CD4-positive, alpha-beta T cell treated with Interleukin-17A for 1 hour (primary cell): Measurements from ENCODE around the gene TNC.
"Not testable (repeated sequence)": the region's sequence is repeated elsewhere in the genome, so short reads cannot be mapped to it uniquely, and the experiment has no call there.

Source experiments
- DNase-seq: peaks from one replicate; pipeline ENCODE4 v3.0.0-alpha.2; 2020

The TNC gene

DNA sequence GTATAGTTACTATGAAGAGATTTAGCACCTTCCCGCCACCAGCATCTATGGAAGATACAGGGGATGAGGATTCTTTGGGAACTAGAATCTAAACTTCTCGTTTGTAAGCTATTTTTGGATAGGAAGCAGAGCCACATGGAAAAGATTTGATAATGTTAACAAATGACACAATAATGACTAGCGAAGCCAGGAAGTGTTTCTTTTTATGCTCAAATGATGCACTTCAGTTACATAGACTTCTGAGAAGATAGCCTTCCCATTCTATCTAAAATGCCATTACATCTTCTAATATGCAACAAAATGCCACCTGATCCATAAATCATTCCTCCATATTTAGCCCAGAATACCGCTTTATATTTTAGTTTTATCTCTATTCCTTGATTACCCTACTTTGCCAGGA lies 17.0 kb upstream of the TNC start:
- DNase-seq, result no peak

DNA sequence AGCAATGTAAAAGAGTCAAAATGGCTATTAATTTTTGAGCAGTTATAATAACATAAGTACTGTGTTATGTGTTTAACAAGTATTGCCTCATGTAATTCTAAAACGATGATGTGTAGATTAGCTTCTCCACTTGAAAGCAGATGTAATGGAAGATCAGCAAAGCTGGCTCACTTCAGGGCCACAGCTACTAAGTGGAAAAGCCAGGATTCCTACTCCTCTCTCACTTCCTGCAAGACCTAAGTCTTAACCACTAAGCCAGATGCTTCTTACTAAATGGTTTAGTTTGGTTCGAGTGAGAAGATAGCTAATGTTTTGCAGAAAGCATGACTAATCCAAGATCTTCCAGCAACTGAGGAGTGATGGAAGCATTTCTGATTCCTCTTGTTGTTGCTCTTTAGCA lies 15.7 kb upstream of the TNC start:
- DNase-seq, result no peak

DNA sequence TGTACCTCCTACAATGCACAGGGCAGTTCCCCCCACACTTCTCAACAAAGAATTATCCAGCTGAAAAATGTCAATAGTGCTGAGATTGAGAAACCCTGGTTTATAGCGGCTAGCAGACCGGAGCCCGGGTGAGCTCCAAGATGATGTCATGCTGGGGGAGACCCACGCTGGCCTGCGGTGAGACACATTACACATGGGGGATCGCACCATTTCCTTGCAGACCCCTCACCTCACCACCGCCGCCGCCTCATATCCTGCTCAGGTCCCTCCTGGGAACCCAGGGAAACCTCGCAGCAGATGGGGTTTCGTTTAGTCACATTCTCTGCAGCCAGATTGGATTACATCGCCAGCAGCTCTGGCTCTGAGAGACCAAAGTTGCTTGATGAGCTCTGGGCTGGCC lies 14.7 kb upstream of the TNC start:
- DNase-seq, result no peak

DNA sequence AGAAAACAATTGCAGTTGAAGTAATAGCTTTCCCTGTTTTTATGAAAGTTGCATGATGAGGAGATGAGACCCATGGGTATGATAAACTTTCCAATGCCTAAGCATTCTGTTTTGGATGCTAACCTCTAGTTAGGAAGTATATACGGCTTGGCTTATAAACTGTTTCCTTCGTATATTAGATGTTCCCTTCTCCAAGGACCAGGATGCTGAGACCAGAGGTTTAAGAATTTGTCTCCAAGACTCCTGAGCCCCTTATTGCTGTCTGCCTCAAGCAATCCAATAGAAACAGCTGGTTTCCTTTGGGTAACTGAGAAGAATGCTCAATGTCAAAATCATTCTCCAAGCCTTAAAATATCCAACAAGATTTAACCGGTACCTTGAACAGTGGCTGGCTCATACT lies 12.2 kb upstream of the TNC start:
- no peak for DNase-seq

DNA sequence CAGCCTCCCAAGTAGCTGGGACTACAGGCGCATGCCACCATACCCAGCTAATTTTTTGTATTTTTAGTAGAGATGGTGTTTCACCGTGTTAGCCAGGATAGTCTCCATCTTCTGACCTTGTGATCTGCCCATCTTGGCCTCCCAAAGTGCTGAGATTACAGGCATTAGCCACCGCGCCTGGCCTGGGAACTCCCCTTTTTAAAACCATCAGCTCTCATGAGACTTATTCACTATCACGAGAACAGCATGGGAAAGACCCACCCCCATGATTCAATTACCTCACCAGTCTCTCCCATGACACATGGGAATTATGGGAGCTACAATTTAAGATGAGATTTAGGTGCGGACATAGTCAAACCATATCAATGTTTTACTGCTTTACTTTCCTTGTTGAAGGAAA lies 10.8 kb upstream of the TNC start:
- DNase-seq, result not testable (repeated sequence)

DNA sequence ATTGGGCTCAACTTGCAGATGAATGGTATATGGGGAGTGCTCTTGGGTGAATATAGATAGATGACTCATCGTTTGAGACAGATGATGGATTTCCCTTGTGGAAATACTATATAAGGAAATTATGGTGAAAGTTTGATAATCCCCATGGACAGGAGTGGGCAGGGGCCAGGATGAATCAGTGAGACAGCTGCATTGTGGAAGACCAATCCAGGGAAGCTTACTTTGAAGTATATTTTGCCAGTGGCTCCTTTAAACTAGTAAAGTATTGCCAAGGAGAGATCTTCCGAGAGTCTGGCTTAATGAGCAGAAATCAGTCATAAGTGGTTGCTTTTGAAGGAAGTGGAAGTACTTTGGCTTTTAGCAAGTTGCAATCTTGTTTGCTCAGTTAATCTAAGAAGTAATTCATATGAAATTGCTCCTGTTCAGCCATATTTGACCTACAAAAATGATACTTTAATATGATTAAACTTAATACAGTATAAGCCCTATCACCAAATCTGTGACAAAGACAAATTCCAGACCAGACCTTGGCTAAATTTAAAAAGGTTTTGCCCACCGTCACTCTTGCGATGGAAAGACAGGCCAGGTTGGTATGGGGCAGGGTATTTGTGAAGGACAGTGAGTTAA lies 9.3 kb upstream of the TNC start:
- DNase-seq, result no peak

DNA sequence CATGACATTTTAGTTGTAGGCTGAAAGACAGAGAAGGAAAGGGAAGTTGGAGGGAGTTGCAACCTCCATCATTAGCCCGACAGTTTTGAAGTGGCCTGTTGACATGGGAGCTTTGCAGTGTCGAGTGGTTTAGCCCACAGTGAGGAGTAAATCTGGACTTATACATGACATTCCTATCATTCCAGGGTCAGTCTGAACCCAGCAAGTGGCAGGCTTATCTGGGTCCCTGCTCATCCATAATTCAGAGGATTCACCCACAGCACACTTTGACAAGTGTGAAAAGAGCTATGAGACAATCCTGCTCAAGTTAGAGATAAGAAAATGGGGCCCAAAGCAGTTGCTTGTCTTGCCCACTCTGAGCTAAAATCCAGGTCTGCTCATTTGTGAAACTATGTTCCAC lies 8.4 kb upstream of the TNC start:
- no peak for DNase-seq

DNA sequence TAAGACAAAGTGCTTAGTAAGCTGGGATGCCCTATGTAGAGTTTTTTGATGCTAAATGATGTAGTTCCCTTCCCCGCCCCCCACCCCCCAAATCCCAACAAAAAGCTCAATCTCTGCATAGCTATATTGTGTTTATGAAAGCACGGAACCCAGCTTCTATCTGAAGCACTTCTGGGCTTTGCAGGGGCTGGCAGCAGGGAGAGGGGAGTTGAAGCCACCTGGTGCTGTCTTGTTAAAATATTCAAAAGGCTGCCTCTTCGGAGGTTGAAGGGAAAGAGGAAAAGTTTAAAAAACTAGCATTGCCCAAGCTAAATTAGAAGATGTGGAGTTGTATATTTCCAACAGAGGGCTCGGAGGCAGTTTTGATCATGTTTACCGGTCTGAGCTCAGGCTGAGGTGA lies 5.0 kb upstream of the TNC start:
- no peak for DNase-seq

DNA sequence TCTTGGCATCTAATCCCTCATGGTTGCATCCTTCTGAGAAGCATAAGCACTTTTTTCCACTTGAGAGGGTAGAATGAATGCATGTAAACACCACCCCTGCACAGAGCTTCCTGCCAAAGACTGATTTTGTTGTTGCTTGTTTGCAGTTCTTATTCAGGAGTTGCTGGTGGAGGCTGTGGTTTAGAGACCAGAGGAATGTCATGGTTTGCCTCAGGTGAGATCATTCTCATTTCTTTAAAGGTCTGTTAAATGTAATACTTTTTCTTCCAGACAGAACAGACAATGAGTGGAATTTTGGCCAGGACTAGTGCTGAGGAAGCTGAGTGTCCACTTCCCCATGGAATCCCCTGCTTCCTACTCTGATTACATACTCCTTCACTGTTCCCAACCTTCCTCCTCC lies 3.2 kb upstream of the TNC start:
- no peak for DNase-seq

DNA sequence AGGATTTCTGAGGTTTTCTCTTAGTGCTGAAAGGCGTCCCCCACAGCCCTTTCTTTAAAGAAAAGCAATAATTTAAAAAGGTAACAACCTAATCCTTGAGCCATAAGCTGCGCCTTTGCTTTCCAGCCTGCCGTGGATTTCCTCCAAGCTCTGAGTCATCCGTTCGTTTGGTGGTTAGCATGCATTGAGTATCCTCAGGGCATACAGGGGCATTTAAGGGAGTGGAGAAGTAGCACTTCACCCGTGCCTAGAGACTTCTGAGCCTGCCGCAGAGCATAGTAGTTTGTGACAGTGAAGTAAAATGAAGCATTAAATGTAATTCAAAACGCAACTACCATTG lies 892 bp upstream of the TNC start:
- DNase-seq, result no peak

DNA sequence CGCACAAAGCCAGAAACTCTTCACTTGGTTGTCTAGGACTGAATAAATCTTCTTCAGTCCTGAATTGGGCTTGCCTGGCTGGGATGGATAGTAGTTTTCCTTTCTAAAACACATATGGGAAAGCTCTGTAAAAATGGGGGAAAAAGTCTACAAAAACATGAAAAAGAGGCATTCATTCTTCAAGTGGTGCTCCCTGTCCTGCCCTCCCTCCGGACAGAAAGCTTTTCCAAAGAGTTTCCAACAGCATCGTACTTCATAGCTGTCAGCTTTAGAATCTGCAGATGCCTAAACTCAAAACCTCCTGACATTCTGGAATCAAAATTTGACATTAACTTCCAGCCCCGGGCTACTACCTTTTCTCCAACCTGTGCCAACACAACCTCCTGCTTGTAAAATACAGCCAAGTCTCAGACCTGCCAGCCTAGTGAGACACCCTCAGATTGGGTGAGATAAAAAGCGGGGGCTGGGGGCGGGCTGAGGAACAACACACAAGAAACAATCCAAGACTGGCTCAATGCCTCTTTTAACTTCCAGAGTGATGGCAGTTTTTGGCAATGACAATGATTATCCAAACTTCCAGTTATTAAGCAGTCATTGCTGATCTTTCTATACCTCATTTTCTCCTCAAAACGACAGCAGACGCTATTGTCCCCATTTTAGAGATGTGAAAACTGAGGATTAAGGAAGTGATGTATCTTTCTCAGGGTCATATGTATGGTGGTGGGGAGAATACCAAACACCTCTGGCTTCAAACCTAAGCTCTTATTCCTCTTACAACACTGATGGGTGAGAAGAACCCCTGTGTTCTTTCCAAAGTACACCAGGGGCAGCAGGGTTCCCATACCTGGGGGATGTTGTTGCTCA lies 1.3 kb downstream of the TNC start:
- DNase-seq, result no peak

DNA sequence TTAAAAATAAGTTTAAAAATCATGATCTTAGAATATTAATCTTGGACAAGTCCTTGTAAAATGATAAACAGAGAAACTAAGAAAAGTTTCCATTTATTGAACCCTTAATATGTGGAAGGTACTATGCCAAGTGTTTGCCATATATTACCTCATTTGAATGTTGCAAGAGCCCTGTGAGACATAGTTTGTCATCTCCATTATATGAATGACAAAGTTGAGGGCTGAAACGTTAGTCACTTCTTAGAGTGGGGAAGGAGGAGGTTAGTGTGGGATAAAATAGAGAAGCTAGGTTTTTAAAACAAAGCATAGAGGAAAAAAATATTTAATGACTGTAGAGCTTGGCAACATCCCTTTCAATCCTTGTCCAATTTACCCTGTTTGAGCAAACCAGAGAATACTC lies 2.0 kb downstream of the TNC start:
- no peak for DNase-seq

DNA sequence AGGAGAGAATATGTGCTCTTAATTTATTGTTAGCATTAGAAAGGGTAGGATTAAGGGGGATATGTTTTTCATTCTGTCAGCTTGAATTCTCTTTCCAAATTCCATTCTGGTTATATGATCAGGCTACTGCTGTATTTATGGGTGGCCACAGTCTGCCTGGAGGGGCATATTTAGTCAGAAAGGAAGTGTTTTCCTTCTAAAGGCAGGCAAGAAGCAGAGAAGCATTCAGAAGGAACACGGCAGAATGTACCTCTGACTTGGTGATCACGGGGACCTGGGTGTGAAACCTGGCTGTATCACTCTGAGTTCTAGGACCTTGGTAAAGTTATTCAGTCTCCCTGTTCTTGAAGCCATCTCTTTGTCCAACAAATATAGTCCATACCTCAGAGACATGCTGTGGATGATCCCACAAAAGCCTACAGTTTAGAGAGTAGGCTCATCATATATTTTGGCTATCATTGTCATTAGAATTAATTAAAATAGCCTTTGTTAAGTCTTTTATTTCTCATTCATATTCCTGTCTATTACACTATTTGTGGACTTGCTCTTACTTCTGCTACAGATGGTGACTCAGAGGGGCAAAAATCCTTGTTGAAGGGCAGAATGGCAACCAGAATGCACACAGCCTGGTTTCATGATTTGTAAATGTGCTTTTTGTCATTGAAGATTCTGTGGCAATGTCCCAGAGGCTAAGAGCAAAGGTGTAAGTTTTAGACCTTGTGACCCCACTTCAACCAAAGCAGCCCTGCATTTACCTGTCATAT lies 2.7 kb downstream of the TNC start:
- no peak for DNase-seq

DNA sequence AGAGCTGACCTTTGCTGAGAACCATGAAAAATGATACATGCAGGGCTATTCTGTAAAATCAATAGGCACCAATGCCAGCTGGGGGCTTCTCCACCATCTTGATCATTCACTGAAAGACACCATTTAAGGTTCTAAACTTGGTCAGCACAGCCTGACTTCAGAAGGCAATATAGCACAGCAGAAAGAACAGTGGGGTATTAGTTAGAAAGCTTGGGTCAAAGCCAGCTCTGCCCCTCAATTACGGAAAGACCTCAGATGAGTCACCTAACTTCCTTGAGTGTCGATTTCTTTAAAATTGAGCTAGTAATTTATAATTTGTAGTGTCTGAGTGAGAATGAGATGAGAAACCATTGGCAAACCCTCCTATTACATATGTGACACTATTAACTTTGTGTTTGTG lies 3.4 kb downstream of the TNC start:
- no peak for DNase-seq

DNA sequence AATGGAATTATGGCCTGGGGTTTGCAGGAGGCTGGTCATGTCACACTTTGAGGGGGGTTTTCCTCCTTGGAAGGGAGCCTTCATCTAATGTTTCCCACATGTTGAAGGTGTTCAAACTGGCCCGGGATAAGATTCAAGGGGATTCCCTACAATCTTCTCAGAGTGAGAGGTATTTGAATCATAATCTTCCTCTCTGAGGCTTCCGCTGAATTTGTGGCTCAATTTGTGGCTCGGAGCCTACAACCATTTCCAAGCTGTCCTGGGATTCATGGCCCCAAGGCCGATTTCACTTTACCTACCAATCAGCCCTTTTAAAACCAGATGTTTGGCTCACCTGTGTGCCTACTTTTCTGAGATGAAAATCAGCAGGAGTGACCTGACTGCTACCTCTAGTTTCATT lies 3.9 kb downstream of the TNC start:
- no peak for DNase-seq

DNA sequence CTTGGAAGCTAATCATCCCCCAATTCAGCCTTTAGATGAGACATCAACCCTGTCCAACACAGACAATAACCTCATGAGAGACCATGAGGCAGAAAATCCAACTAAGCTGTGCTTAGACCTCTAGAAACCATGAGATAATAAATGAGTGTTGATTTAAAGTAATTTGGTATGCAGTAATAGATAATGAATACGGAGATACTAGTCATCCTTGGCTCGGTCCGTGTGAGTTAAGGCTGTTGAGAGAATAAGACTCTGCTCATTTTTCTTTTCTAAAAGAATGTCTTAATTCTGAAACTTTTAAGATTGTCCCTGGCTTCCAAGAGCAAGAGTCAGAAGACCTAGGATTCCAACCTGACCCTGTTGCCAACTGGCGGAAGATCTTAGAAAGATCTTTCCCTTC lies 6.1 kb downstream of the TNC start:
- DNase-seq, result no peak

DNA sequence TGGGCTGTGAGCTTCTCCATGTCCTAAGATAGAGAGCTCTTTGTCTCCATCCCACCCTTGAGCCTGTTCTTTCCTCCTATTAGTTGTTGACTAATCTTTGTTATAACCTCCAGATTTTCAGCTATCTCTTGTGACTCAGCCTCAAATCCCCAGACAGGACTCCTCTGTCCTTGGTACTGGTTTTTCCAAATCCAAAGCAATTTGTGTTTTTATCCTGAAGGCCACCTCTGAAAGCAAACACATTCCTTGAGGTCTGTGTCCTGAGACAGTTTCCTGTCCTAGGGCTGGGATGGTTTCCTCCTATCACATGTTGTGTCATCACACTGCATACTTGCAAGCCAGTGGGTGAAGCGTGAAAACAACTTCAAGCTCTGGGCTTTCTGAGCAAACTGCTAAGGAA lies 8.5 kb downstream of the TNC start:
- no peak for DNase-seq

DNA sequence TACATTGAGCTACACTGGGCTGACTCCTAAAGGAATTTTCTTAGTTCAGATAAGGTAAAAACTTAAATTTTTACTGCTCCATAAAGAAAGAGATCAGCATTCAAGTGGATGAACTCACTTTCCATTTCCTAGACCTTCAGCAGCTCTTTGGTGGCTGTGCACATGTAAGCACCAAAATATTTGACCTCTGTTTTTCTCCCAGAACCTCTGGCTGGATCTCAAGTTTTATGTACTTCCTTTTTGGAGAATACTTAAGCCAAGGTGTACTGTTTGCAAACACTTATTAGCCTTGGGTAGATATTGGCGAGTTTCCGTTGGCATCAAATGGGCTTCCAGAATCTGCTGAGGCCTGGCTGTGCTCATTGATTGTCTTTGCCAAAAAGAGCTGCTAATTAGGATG lies 10.3 kb downstream of the TNC start:
- DNase-seq, result no peak

DNA sequence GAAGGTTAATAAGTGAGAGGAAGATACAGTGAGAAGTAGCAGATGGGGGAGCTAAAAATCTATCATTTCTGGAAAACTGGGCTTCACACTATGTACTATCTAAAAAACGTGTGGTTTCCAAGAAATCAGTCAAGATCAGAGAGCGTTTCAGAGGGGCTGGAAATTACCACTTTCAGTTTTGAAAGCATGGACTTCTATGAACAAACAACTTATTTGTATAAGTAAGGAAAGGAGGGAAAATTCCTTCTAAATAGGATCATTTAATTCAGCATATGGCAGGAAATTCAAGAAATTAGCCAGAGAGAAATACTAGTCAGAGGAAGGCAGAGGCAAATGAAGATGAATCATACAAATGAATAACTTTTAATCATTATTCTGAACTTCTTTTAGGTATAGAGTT lies 11.3 kb downstream of the TNC start:
- DNase-seq, result no peak

DNA sequence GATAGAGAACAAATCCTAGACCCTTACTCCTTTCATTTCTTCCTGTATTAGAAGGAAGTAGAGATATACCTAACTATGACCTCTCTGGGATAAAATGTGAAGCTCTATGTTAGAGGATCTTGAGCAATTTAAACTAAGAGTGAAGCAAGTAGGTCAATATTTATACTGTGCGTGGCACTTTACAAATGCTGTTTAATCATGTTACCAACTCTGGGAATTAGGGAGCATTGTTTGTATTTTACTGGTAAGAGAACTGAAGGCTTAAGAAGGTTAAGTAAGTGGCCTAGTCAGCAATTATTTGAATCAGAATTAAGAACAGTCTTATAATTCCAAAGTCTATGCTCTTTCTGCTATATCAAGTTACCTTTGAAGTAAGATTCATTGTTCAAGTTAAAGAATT lies 12.0 kb downstream of the TNC start:
- DNase-seq, result no peak

DNA sequence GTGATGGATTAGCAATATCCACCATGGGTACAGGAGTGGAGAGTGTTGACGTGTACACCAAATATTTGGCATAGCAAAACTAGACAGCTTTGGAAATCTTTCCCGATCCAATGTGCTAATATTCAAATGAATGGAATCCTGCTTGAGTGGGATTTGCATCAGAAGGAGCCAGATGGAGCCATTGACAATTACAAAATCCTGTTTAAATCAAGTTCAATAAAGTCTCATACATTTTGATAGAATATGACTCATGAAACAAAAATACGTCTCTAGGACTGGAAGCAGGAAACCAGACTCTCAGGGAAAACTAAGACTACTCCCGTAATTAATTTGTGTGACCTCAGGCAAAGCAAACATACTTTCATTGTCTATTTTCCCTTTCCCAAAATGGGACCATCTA lies 13.0 kb downstream of the TNC start:
- DNase-seq, result no peak

DNA sequence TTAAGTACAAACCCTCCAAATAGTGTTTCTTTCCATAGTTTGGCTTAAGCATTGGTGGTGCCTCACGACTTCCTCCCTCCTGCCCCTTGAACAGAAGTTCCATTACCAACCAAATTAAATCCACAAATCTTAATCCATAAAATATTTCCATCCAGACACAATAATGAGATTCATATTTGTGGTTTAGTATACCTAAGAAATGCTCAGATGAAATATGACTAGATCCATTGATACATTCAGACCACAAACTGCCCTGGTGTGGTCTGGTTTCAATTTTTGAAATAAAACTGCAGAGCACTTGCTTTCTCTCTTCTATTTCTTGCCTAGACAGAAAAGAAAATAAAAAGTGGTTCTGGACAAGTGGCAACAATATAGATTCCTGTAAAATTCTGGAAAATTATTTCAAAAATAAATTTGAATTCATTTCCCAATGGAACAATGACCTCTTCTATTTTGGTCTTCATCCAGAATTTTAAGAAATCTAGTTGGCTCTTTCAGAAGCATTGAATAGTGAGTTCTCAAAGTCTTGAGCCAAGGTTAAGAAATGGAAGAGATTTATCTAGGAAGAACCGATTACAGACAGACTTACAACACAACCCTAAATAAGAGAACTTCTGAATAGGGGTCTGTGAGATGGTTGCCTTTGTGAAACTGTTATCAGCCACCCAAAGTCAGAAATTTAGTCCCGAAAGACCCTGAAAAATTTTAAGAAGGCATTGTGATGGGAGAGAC lies 14.0 kb downstream of the TNC start:
- DNase-seq, result no peak

DNA sequence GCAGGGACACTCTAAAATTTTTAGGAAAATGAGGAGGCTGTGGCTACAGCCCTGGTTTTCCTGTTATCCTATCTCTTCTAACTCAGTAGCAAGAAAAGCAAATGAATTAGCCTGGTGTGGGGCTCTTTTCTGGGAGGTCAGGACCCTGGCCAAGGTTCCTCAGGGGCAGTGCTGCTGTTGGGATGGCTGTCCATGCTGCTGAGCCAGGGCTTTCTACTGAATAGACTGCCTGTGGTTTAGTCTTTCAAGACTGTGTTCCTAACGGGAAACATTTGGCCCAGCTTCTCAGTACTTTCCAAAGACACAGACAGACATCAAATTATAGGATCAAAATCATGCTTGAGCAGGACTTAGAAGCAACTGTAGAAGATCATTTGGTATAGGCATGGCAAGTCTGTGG lies 18.1 kb downstream of the TNC start:
- DNase-seq, result no peak
